Endodermal cell (in vitro differentiated cells): ENCODE data around the gene CSH1. TPM values are rescaled to one million over a fixed set of nuclear protein-coding genes. Genes with fewer than 3 reads are reported as not detected.

Source experiments
- DNase-seq: peaks from one replicate; pipeline ENCODE4 v3.0.0-alpha.2; 2017
- H3K27ac ChIP-seq: 2 replicates; pipeline ENCODE4 v1.5.1; 2013; ENCODE audit warnings: mild to moderate bottlenecking, low read depth, low read length, moderate library complexity
- H3K27me3 ChIP-seq: 2 replicates; pipeline ENCODE4 v1.6.1; 2013; ENCODE audit warnings: mild to moderate bottlenecking, low read length, moderate library complexity; ENCODE audit not compliant: insufficient read depth, control insufficient read depth, poor library complexity, severe bottlenecking
- H3K36me3 ChIP-seq: 2 replicates; pipeline ENCODE4 v1.7.0; 2013; ENCODE audit warnings: mild to moderate bottlenecking, low read length, moderate library complexity; ENCODE audit not compliant: control insufficient read depth, insufficient read depth
- H3K4me1 ChIP-seq: one replicate; pipeline ENCODE4 v1.7.0; 2013; ENCODE audit warnings: low read length; ENCODE audit not compliant: control insufficient read depth, insufficient read depth
- H3K4me3 ChIP-seq: 2 replicates; pipeline ENCODE4 v1.5.1; 2013; ENCODE audit warnings: mild to moderate bottlenecking, low read length, moderate library complexity
- H3K9ac ChIP-seq: 2 replicates; pipeline ENCODE4 v1.6.1; 2013; ENCODE audit warnings: mild to moderate bottlenecking, low read length, moderate library complexity; ENCODE audit not compliant: poor library complexity, severe bottlenecking; ENCODE audit errors: extremely low read depth
- H3K9me3 ChIP-seq: 2 replicates; pipeline ENCODE4 v1.6.1; 2013; ENCODE audit warnings: mild to moderate bottlenecking, low read length, moderate library complexity; ENCODE audit not compliant: control insufficient read depth
- H3K27ac Mint-ChIP-seq: 2 replicates; pipeline ENCODE4 v1.8.0; 2020; ENCODE audit warnings: mixed read lengths
- H3K27me3 Mint-ChIP-seq: 2 replicates; pipeline ENCODE4 v1.8.0; 2021; ENCODE audit warnings: mild to moderate bottlenecking, mixed read lengths; ENCODE audit not compliant: insufficient read depth
- H3K36me3 Mint-ChIP-seq: 2 replicates; pipeline ENCODE4 v1.8.0; 2020; ENCODE audit warnings: low read depth, mixed read lengths
- H3K4me1 Mint-ChIP-seq: 2 replicates; pipeline ENCODE4 v1.8.0; 2020; ENCODE audit warnings: mixed read lengths
- H3K4me3 Mint-ChIP-seq: 2 replicates; pipeline ENCODE4 v1.8.0; 2020; ENCODE audit warnings: mild to moderate bottlenecking, moderate library complexity, mixed read lengths
- H3K9me3 Mint-ChIP-seq: 2 replicates; pipeline ENCODE4 v1.8.0; 2020; ENCODE audit warnings: mild to moderate bottlenecking, mixed read lengths
- CTCF ChIP-seq: fragments of 200-600 bp; sonication (generic); conservative IDR thresholded peaks from 2 replicates; pipeline ENCODE4 v1.5.0; 2021; ENCODE audit warnings: antibody characterized with exemption, mild to moderate bottlenecking
- WGBS, 2 experiments: methylation state at CpG; one replicate each; pipeline versions ENCODE4 v1.1.5 to v1.1.7; 2013; ENCODE audit warnings: missing lambda C conversion rate in 2 of 2, mixed read lengths in 1 of 2; ENCODE audit not compliant: insufficient coverage in 1 of 2, insufficient read length in 1 of 2; 5-methylcytosine and 5-hydroxymethylcytosine counted together
- total RNA-seq, 2 donors: library from RNA; stranded (reverse); fragmentation: NEBNext Ultra II Directional in 1 of 2; extraction: Animal tissue kit (Norgen Biotek cat#: 25700) in 1 of 2; gene quantifications; 2 replicates in 1 of 2; 3 replicates in 1 of 2; pipeline ENCODE4 v1.2.1, GENCODE V29; 2021

Gene CSH1
- total RNA-seq, 2 donors from 2014 or later: 0.64 TPM; not detected in 1

GRCh38 chr17:63939401-63939800 is 43.0 kb upstream of the CSH1 start:
- Mint-ChIP-seq H3K4me3 (no peak overlapping the region), H3K36me3 (no peaks in the 10 kb centered on the region), H3K4me1 (no peaks in the 10 kb centered on the region), H3K27ac (peak overlapping the region; percentile 56), H3K9me3 (no peaks in the 10 kb centered on the region), H3K27me3 (no peaks in the 10 kb centered on the region)
- Histone ChIP-seq H3K4me1 (no peaks in the 10 kb centered on the region), H3K27me3 (no peaks in the 10 kb centered on the region), H3K9ac (no peak overlapping the region), H3K4me3 (no peak overlapping the region), H3K9me3 (no peaks in the 10 kb centered on the region), H3K27ac (no peak overlapping the region), H3K36me3 (no peaks in the 10 kb centered on the region)
- DNase-seq: no peak
- TF ChIP-seq CTCF: no peak
- WGBS, 2 experiments: 88 to 98% methylated on average over 4 to 9 of the region's 9 CpGs

- Mint-ChIP-seq H3K4me3 (no peak overlapping the region), H3K9me3 (no peaks in the 10 kb centered on the region), H3K27me3 (no peaks in the 10 kb centered on the region), H3K36me3 (no peaks in the 10 kb centered on the region), H3K27ac (no peak overlapping the region), H3K4me1 (no peaks in the 10 kb centered on the region)
- no peak overlapping the region for H3K4me3 ChIP-seq
- TF ChIP-seq CTCF: no peak
- H3K9ac ChIP-seq: no peak overlapping the region
- no peaks in the 10 kb centered on the region for H3K9me3 ChIP-seq
- DNase-seq: no peak
- WGBS, 2 experiments: 96% methylated on average over 4 of the region's 4 CpGs; no CpG with 5 or more reads in 1 of the 2 experiments
- H3K27me3 ChIP-seq: no peaks in the 10 kb centered on the region
- H3K36me3 ChIP-seq: no peaks in the 10 kb centered on the region
- H3K27ac ChIP-seq: no peak overlapping the region
- H3K4me1 ChIP-seq: no peaks in the 10 kb centered on the region
These were observed 41.5 kb upstream of the CSH1 start for GRCh38 chr17:63937920-63938319.

GRCh38 chr17:63937319-63937718 is 40.9 kb upstream of the CSH1 start:
- H3K27me3 Mint-ChIP-seq: no peaks in the 10 kb centered on the region
- no peak overlapping the region for H3K4me3 Mint-ChIP-seq
- H3K4me1 Mint-ChIP-seq: no peaks in the 10 kb centered on the region

More at GRCh38 chr17:63937319-63937718, 40.9 kb upstream of the CSH1 start:
- WGBS, 2 experiments: 90 to 100% methylated on average over 2 to 6 of the region's 6 CpGs
- H3K27ac ChIP-seq: no peak overlapping the region
- no peaks in the 10 kb centered on the region for H3K27me3 ChIP-seq
- H3K27ac Mint-ChIP-seq: no peak overlapping the region
- no peak overlapping the region for H3K4me3 ChIP-seq
- TF ChIP-seq CTCF: no peak
- H3K36me3 Mint-ChIP-seq: no peaks in the 10 kb centered on the region
- no peaks in the 10 kb centered on the region for H3K36me3 ChIP-seq
- no peaks in the 10 kb centered on the region for H3K4me1 ChIP-seq
- H3K9me3 Mint-ChIP-seq: no peaks in the 10 kb centered on the region
- no peak for DNase-seq
- no peak overlapping the region for H3K9ac ChIP-seq
- no peaks in the 10 kb centered on the region for H3K9me3 ChIP-seq
